ENCODE measurements around the gene PCDH9.
A peak's percentile ranks its signal among the peaks of the same experiment; 100 is the strongest.

Gene PCDH9

GRCh38 chr13:66845393-66845792, 384.7 kb downstream of the PCDH9 start:
- in situ Hi-C loops (cut with MboI; ENCODE audit: low pct_unique_long_range_greater_than_20kb, low sequenced_read_pairs): no loop called here
- DNase-seq: no peak

DNA sequence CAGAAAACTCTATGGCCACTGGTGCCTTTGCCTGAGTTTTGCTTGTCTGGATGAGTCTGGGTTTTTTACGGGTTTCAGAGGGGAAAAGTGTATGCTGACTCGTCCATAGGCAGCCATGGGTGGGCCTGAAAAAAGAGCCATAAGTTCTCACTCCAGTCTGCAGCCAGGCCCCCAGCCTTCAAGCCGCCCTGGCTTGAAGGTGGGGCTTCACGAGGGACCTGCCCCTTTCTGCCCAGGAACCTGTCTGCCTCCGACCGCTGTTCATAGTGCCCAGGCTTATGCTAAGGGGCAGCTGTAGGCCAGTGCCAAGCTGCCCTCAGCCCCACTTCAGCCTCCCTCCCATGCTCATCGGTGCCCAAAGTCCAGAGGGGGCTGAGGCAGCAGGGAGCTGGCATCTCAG, 385.2 kb downstream of the PCDH9 start:
- in situ Hi-C loops (cut with MboI; ENCODE audit: low pct_unique_long_range_greater_than_20kb, low sequenced_read_pairs): no loop called here
- no peak for DNase-seq

- DNase-seq: no peak
- in situ Hi-C loops (cut with MboI; ENCODE audit: low pct_unique_long_range_greater_than_20kb, low sequenced_read_pairs): no loop called here
Observed at GRCh38 chr13:66842766-66843165, 387.4 kb downstream of the PCDH9 start.

DNA sequence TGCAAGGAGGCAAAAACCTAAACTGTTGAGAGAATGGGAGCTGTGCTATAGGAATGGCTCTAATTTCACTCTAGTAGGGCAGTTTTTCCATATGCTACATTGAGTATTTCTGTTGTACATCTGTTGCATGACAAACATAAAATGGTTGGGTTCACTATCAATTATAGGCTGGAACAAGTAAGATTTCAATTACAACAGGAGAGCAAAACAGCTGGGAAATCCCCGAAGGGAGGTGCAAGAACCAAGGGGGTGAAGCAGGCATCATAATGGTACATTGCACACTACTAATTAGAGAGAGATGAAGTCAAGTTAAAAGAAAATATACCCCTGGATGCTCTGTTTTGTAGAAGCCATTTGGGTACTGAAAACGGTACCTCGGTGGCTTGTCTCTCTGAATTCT, 389.5 kb downstream of the PCDH9 start:
- no peak for DNase-seq
- in situ Hi-C loops (cut with MboI; ENCODE audit: low pct_unique_long_range_greater_than_20kb, low sequenced_read_pairs): no loop called here

DNA sequence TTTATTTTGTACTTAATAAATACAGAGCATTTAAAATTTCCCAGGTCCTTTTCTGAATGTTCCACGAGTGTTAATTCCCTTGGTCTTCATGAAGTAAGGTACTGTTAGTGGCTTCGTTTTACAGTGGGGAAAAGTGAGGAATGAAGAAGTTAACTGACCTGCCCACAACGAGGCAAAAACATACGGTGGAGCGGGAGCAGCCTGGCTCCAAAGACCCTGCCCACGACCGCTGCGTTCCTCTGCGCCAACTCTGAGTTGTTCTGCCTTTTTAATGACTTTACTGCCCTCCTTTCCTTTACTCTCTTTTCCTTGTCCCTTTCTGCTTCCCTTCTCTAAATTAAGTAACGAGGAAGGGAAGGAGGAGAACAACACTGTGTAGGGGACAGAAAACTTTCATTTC, 392.9 kb downstream of the PCDH9 start:
- in situ Hi-C loops (cut with MboI; ENCODE audit: low pct_unique_long_range_greater_than_20kb, low sequenced_read_pairs): no loop called here

DNA sequence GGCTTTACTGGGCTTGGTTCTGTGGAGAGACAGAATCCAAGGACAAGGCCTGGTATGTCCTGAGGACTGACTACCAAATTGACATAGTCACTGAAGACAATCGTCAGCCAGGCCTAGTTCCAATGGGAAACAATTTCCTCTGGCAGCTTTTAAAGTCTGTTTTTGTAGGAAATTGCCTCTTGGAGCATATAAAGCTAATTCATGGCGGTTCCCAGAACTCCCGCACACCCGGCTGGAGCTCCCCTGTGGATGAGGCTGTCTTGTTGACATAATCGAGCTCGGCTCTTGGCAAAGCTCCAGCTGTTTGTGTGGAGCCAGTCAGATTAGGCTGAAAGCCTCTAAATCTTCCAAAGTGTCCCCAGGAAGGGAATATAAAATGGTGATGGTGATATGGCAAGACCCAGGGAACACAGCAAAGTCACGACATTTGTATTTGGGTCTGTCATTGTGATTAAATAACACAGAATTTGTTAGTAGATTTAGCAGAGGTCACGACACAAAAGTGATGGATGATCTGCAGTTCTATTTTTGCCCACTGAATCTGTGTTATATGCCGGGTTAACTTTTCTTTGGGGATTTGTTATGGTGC, 395.0 kb downstream of the PCDH9 start:
- in situ Hi-C loops (cut with MboI; ENCODE audit: low pct_unique_long_range_greater_than_20kb, low sequenced_read_pairs): no loop called here
- no peak for DNase-seq

More for the DNA sequence above, 392.9 kb downstream of the PCDH9 start:
- DNase-seq: no peak

- in situ Hi-C loops (cut with MboI; ENCODE audit: low pct_unique_long_range_greater_than_20kb, low sequenced_read_pairs): no loop called here
- DNase-seq: peak; percentile 8
Observed at GRCh38 chr13:66830940-66831716, 399.0 kb downstream of the PCDH9 start.

- DNase-seq: no peak
Observed at GRCh38 chr13:66829803-66830202, 400.3 kb downstream of the PCDH9 start.

DNA sequence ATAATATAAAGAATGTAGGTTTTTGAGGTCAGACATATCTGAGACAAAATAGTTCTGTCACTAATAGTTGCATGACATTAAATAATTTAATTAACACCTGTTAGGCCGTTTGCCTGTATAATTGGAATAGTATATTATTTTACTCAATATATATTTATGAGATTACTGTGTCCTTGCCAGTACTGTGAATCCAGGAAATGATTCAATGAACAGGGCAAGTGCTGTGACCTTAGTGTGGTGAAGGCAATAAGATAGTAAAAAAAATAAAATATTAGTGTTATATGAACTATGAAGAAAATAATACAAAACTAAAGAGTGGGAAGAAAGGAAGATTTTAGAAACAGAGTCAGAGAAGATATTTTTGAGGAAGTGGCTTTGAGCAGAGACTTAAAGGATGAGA, 403.7 kb downstream of the PCDH9 start:
- in situ Hi-C loops (cut with MboI; ENCODE audit: low pct_unique_long_range_greater_than_20kb, low sequenced_read_pairs): no loop called here
- DNase-seq: no peak

More at GRCh38 chr13:66829803-66830202, 400.3 kb downstream of the PCDH9 start:
- in situ Hi-C loops (cut with MboI; ENCODE audit: low pct_unique_long_range_greater_than_20kb, low sequenced_read_pairs): no loop called here

DNA sequence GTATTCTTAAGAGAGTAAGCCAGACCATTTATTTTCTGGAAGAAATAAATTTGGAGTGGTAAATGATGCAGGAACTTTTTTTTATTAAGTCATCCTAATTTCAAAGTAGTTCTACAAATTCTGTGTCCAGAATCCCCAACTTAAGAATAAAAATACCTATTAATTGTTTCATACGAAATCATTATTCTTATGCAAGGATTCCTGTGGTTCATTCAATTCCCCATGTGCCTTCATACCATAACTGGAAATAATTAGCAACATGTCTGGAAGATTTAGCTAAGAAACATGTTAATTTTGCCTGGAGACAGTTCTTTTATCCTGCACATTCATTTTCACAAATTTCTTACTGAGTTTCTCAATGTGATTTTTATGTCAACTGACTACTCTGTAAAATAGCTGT, 408.6 kb downstream of the PCDH9 start:
- DNase-seq: no peak
- in situ Hi-C loops (cut with MboI; ENCODE audit: low pct_unique_long_range_greater_than_20kb, low sequenced_read_pairs): no loop called here

DNA sequence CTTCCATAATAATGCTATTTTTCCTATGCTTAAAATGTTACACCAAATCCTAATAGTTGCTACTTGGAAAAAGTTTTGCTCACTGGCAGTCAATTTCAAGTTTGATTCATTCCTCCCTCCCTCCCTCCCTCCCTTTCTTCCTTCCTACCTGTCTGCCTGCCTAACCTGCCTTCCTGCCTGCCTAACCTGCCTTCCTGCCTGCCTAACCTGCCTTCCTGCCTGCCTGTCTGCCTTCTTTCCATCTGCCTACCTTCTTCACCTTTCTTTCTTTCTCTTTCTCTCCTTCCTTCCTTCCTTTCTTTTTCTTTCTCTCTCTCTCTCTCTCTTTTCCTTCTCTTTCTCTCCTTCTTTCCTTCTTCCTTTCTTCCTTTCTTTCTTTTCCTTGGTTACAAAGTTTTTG, 418.7 kb downstream of the PCDH9 start:
- in situ Hi-C loops (cut with MboI; ENCODE audit: low pct_unique_long_range_greater_than_20kb, low sequenced_read_pairs): no loop called here
- DNase-seq: no peak

DNA sequence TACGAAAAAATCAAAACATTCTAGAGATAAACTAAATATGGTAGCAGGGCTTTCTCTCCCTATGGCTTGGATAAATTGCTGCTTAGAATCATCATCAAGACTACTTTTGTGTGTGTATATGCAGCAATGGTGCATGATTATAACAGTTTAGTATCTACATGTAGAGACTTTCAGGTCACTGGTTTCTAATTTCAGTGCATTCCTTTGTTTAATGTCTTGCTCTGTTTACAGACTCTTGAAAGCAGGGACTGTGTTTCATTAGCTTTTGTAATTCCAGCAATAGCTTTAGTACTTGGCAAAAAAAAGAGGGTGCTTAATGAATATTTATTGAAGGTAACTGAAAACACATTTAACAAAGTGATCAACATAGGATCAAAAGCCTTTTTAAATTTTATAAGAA, 420.7 kb downstream of the PCDH9 start:
- in situ Hi-C loops (cut with MboI; ENCODE audit: low pct_unique_long_range_greater_than_20kb, low sequenced_read_pairs): no loop called here
- DNase-seq: no peak

DNA sequence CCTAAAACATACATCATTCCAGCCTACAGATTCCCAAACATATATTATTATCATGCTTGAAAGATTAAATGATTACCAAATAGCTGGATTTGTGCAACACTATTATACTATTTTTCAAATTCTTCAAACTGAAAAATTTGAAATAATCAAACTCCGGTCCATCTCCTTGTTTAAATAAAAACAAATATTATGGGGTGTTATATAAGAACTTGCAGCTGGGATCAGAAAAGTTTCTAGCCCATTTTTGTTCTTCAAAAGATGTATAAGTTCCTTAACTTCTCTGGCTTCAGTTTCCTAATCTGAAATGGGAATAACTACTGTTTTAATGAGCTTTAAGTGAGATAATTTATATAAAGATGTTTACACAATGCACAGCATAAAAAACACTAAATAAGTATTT, 422.9 kb downstream of the PCDH9 start:
- DNase-seq: no peak
- in situ Hi-C loops (cut with MboI; ENCODE audit: low pct_unique_long_range_greater_than_20kb, low sequenced_read_pairs): no loop called here

DNA sequence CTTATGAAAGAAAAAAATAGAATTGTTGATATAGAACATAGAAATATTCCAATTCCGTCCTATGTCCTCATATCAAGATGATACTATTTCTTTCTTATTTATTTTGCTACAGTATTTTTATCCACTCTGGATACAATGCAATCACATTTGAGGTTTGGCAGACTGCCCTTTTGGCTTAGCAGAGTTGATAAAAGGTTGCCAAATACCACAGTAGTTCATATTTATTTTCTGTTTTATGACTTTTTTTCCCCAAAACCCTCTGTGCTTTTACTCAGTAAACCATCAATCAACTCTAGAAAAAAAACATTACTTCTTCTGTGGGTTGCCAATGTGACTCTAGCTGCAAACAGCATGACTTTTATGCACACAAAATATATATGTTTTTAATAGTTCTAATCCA, 424.5 kb downstream of the PCDH9 start:
- in situ Hi-C loops (cut with MboI; ENCODE audit: low pct_unique_long_range_greater_than_20kb, low sequenced_read_pairs): no loop called here
- DNase-seq: no peak

DNA sequence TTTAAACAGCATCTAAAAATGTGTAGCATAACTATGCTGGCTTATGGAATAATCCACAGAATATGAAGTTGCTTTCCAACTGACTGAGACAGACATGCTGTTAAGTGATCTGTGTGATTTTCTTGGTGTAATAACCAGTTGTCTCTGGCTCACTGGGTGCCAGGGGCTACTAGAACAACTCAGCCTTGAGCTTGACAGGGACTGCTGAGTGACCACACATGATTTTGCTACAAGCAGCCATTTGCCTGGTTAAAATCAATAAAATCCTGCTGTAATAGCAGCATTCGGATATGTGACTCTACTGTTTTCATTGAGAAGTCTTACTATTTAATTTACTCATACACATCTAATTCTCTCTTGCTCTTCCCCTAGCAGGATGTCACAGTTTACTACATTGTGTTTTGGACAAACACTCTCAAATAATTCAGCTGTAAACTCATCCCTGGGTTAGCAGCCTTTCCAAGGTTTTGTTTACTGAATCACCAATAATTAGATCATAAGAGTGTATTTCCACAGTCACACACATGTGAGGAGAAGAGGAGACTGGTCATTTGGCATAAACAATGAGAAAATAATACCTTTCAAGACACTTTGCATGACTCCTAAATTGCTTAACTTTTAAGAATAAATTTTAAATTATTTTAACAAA, 426.2 kb downstream of the PCDH9 start:
- in situ Hi-C loops (cut with MboI; ENCODE audit: low pct_unique_long_range_greater_than_20kb, low sequenced_read_pairs): no loop called here
- no peak for DNase-seq

- DNase-seq: no peak
- in situ Hi-C loops (cut with MboI; ENCODE audit: low pct_unique_long_range_greater_than_20kb, low sequenced_read_pairs): no loop called here
Observed at GRCh38 chr13:66803013-66803807, 426.9 kb downstream of the PCDH9 start.

GRCh38 chr13:66795636-66796035, 434.5 kb downstream of the PCDH9 start:
- no peak for DNase-seq

DNA sequence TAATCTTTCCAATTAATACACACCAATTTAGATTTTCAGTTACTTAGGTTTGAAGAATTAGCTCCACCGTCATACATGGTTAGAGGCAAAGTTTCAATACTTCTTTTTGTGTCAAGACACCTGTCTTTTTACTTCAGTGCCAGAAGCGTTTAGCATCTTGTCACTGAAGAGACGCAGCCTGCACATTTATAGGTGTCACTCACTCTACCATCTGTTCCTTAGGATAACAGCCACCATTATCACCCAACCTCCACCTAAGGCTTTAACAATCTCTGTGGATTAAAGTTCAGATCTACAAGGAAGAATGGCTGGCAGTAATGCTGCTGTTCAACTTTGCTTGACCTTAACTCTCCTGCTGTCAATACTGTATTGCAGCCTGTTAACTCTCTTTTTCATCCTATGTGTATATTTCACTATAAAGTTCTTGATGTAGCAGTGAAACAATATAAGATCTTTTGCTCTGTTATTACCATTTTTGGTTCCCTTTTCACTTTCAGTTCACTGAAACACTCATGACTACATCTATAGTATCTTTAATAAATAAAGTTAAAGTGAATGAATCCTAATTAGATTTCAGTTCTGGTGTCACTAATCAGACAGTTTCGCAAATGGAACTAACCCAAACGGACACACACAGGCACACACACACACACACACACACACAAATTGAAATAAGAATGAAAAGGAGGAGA, 435.6 kb downstream of the PCDH9 start:
- DNase-seq: no peak
- in situ Hi-C loops (cut with MboI; ENCODE audit: low pct_unique_long_range_greater_than_20kb, low sequenced_read_pairs): no loop called here

More at GRCh38 chr13:66795636-66796035, 434.5 kb downstream of the PCDH9 start:
- in situ Hi-C loops (cut with MboI; ENCODE audit: low pct_unique_long_range_greater_than_20kb, low sequenced_read_pairs): no loop called here

DNA sequence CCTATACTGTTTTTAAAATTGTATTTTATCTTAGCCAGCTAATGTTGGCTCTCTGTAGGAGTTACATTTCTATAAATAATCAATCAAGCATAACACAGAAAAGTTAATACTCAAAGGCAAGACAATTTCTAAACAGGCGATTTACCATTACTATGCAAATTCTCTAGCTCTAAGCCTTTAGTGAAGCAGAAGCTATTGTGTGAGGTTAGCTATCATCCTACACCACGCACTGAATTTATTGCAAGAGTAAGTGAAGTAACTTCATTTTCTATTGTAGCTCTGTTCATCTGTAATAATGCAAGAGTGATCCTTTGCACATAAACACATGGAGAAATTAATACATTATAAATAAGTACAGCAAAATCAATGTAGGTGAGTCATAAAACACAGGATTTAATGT, 439.3 kb downstream of the PCDH9 start:
- no peak for DNase-seq
- in situ Hi-C loops (cut with MboI; ENCODE audit: low pct_unique_long_range_greater_than_20kb, low sequenced_read_pairs): no loop called here
